DMS 273 treated with DMSO at 0.1 percent for 48 hours (cell line): ENCODE measurements around the gene CDH12.
"Not testable (repeated sequence)": the region's sequence is repeated elsewhere in the genome, so short reads cannot be mapped to it uniquely, and the experiment has no call there.

Experiments used
- DNase-seq: peaks from one replicate; lab custom pipeline; 2025; lab: John Stamatoyannopoulos, UW

CDH12 gene

GRCh38 chr5:22140418-22140817 is 712.7 kb downstream of the CDH12 start:
- DNase-seq: not testable (repeated sequence)

DNA sequence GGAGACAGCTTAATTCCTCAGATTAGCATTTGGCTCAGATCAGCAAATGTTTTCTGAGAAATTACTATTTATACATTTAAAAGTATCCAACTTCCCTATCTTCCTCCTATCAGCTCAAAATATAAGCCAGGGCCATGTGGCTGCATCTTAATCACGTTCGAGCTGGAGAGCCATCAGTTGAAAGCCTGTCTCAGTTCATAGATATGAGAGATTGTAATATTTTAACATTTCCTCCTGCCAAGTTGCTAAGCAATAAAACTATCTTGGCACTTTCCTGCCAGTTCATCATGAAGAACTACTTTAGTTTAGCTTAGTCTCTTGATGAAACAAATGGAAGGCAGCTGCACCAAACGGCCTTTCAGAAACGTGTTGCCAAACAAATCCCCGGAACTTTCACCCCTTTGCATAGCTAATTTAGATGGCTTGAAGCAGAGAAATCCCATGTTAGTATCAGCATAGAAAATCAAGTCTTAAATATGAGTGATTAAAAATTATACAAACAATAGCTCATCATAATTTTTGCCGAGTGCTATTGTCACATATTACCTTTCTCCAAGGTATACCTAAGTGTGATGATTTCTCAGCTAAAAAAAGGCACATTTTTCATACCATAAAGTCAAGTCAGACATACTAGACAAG is 713.4 kb downstream of the CDH12 start:
- not testable (repeated sequence) for DNase-seq

DNA sequence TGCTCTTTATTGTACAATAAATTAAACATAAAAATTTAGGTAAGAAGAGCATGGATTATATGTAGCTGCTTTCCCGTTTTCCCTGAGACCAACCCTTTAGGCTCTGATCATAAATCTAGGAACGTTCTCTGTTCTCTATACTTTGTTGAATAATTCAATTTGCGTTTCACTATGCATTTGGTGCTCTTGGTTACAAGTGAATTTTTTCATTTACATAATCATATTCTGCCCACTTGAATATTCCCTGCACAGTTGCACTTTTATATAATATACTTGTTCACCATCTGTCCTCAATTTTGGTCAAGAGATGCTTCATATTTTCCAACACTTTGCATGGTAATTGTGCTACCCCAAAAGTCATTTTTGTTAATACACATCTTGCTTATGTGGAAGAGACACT is 741.8 kb downstream of the CDH12 start:
- no peak for DNase-seq

DNA sequence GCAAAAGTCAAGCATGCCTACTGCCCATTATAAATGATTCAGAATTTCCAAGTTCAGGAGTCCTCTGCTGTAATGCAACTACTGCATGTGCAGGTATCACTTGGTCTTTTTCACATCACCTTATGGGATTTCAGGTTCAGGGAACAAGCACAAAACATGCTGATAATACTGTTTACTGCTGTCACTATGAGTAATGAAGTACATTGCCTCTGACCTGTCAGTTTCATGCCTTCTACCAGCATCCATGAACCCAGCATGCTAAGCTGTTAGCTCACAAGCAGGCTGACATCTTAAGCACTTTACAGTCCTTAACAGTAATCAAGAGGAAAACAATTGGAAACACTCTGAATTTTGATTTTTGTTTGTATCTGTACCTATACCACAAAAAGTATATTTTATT is 743.8 kb downstream of the CDH12 start:
- no peak for DNase-seq

DNA sequence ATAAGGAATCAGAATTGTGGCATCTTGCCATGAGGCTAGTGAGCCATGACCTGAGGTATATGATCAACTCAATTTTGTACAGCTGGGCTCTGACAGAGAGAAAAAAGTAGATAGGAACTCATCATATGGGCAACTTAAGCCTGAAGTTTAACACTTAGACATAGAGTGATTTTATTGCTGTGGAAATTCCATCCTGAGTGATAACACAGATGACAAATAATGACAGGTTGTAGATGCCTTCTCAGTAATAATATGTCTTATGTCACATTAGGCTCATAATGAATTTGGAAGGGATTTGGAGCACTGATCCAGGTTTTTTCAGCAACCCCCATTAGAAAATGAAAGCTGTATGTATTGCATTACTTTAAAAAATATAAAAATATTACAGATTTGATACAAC is 744.6 kb downstream of the CDH12 start:
- no peak for DNase-seq

DNA sequence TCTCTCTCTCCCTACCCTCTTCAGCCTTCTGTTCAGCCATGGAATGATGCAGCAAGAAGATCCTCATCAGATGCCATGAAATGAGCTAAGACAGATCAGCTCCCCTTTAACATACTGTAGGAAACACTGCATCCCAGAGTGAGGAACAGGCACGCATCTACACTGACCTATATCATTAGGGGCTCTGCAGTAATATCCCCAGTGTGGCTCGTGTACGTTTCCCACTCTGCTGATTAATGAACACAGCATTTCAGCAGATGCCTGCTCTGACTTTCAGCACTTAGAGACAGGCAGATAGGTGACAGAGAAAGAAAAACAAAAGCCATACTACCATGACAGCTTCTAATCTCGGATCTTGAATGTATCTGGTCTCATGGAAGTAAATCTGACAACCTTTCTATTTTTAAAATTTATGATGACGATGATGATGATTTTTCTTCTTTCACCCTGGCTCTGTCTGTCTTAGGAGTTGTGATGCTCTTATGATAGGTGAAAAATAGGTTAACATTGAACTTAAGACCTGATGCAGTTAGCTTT is 750.3 kb downstream of the CDH12 start:
- no peak for DNase-seq

DNA sequence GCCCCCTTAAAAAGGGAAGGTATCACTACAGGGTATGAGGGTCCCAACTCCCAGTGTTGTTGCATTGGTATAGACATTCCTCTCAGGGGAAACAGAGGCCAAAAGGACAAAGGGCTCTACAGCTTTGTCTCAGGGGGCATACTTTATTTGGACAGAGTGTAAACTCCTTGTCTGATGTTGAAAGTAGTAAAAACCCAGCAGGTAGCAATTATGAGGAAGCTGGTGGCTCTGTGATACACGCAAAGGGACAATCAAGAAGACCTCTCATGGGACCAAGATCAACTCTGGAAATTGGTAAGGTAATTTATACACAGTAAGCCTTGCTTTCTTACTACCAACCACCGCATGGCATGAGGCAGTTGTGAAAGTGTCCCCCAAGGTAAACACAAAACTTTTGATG is 764.6 kb downstream of the CDH12 start:
- DNase-seq: no peak

- DNase-seq: no peak
Observed at GRCh38 chr5:22079566-22079965, 773.6 kb downstream of the CDH12 start.

DNA sequence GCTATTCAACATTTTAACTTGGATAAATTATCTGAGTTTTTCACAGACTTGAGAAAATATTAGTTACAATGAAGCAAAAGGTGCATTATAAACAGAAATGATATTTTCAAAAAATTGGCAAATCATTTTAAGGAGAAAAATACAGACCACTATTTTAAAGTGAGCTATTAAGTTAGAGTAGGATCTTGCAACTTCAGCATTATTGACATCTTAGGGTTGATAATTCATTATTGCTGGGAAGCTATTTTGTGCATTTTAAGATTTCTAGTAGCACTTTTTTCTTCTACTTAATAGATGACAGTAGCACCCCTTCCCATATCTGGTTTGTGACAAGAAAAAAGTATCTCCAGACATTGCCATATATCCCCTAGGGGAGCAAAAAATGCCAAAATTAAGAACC is 774.1 kb downstream of the CDH12 start:
- no peak for DNase-seq

DNA sequence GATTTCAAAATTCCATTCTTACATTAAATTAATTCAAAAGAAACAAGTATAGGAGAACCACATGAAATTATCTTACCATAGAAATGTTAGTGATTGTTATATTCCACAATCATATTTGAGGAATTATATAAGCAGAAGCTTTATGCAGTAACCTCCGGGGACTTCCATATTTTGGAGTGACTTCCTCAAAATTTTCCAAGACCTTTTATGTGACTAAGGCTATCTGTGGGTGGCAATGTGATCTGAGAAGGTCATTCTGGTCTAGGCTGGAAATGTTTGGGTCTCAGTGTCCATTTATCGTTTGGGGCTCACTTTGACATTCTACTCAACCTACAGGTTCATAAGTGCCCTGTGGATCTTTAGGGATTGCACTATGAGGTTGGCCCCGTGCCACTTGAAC is 776.6 kb downstream of the CDH12 start:
- no peak for DNase-seq

DNA sequence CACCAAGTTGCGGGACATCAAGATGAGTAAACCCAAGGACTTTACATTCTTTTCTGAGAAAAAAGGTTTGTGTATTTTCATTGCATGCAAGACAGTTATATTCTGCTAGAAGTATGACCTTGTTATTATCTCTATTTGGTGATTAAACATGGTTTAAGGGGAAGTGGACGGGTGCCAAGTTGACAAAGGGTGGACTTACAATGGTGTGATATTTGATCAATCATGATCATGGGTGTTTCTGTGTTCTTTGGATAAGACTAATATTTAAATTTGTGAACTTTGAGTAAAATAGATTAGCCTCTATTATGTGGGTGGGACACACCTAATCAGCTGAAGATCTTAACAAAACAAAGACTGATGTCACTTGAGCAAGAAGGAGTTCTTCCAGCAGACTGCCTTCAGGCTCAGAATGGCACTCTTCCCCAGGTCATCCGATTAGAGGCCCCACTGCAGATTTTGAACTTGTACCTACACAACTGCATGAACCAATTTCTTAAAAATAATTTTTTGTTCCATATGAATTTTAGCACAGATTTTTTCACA is 782.9 kb downstream of the CDH12 start:
- DNase-seq: no peak

DNA sequence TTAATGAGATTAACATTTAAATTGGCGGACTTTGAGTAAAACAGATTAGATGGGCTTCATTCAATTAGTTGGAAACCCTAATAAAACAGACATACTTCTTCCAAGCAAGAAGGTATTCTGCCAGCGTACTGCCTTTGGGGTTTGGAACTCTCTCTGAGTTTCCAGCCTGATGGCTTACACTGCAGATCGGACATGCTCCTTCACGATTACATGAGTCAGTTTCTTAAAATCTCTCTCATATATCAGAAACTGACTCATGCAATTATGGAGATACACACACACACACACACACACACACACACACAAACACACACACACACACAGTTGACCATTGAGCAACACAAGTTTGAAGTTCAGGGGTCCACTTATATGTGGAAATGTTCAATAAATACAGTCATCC is 789.4 kb downstream of the CDH12 start:
- DNase-seq: no peak

GRCh38 chr5:22058620-22059019 is 794.5 kb downstream of the CDH12 start:
- no peak for DNase-seq

- no peak for DNase-seq
Observed at GRCh38 chr5:22057012-22057411, 796.1 kb downstream of the CDH12 start.

GRCh38 chr5:22056601-22057000 is 796.5 kb downstream of the CDH12 start:
- no peak for DNase-seq

- no peak for DNase-seq
Observed at GRCh38 chr5:22053195-22053594, 799.9 kb downstream of the CDH12 start.

DNA sequence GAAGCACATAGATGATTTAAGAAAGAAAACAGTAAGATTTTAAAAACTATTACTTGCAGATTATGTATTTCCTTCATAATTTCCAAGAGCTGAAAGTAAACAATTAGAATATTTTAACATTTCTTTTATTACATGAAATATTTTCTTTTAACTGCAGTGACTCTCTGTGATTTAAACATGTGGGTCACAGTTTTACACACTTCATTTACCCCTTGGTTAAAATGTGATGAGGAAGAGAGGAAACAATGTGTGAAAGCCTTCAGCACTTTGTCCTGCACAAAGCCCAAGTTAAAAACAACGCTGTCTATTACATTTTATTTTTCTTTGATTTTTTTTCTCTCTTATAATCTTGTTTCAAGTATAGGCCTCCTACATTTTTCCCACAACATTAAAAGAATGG is 801.3 kb downstream of the CDH12 start:
- no peak for DNase-seq

DNA sequence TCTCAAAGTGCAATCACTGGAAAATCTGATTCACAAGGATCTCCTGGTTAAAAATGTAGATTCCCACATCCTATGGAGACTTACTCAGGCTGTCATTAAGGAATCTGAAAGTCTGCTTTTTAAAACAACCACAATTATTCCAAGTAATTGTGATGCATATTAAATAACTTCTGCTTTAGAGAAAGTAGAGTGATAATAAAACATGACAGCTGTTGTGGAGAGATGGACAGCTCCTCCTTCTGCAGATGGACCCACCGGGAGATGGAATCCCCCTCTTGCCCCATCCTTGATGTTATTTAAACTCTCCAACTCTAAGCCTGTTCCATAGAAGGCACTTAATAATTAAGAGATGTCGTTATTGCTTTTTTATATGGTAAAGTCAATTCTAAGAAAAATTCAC is 802.2 kb downstream of the CDH12 start:
- no peak for DNase-seq

DNA sequence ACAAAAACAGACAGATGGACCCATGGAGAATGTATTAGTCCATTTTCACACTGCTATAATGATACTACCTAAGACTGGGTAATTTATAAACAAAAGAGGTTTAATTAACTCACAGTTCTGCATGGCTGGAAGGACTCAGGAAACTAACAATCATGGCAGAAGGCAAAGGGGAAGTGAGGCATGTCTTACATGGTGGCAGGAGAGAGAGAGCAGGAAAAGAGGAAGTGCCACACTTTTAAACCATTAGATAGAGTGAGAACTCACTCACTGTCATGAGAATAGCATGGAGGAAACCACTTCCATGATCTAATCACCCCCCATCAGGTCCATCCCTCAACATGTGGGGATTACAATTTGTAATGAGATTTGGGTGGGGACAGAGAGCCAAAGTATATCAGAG is 808.9 kb downstream of the CDH12 start:
- no peak for DNase-seq

GRCh38 chr5:22036061-22036460 is 817.1 kb downstream of the CDH12 start:
- DNase-seq: no peak

GRCh38 chr5:22033066-22033465 is 820.1 kb downstream of the CDH12 start:
- no peak for DNase-seq

- no peak for DNase-seq
Observed at GRCh38 chr5:22023784-22024183, 829.4 kb downstream of the CDH12 start.

DNA sequence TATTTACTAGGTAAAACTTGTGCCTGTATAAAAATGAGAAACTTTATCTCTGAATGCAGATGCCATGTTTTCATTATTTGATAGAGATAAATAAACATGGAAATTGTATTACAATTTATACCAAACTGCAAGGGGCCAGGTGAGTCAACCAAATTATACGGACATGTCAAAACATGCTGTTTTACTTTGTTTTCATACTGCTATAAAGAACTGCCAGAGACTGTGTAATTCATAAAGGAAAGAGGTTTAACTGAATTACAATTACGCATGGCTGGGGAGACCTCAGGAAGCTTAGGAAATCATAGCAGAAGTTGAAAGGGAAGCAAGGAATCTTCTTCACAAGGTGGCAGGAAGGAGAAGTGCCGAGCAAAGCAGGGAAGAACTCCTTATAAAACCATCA is 840.3 kb downstream of the CDH12 start:
- not testable (repeated sequence) for DNase-seq

DNA sequence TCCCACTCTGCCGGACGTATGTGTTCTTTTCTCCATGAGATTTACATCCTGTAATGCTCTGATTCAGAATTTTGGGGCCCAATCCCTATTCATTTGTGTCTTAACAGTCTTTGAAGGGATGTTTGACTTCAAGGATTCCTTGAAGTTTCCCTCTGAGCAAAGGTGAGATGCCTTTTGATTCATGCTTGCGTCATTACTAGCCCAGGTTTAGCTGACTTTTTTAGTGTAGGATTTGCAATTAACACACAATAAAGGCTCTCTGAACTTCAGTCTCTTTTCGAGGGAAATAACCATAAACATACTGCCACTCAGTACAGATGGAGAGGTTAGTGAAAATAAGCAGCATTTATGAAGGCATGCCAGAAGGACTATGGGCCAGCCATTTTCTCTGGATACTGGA is 842.3 kb downstream of the CDH12 start:
- DNase-seq: not testable (repeated sequence)
